Panc1 (cell line): Measurements from ENCODE around the gene ZNF888. TPM values are rescaled to one million over a fixed set of nuclear protein-coding genes. Genes with fewer than 3 reads are reported as not detected.

Source experiments
- ATAC-seq: fragments of 200-7000 bp; cut with Tn5 transposase; 2 replicates; pipeline ENCODE4 v1.9.1; 2020; ENCODE audit warnings: mild to moderate bottlenecking, moderate library complexity
- BruUV-seq: library from RNA; stranded (reverse); fragments of 400-500 nt; replicated peaks from 2 replicates; lab custom pipeline; 2021; lab: Mats Ljungman, UMichigan
- CTCF ChIA-PET: fragments of 300-600 bp; sonication (Branson Sonifier 250); formaldehyde crosslinking; loops from one replicate; lab custom pipeline; 2022; ENCODE audit warnings: antibody characterized with exemption; lab: Charles Lee
- POLR2A ChIA-PET: fragments of 300-600 bp; sonication (Branson Sonifier 250); formaldehyde crosslinking; loops from one replicate; lab custom pipeline; 2022; ENCODE audit warnings: antibody characterized with exemption; lab: Charles Lee
- DNase-seq: peaks from one replicate; pipeline ENCODE4 v3.0.0-alpha.2; 2010; ENCODE audit warnings: low read depth, low spot score
- H3K27ac ChIP-seq: 2 replicates; pipeline ENCODE4 v1.5.1; 2011; ENCODE audit warnings: mild to moderate bottlenecking, low read length, inconsistent platforms
- H3K27me3 ChIP-seq: fragments of 200-500 bp; sonication (Bioruptor generic); 2 replicates; pipeline ENCODE4 v1.6.0; 2014; ENCODE audit warnings: low read length, inconsistent platforms; ENCODE audit not compliant: control insufficient read depth, insufficient read depth
- H3K36me3 ChIP-seq: fragments of 200-500 bp; sonication (Bioruptor generic); 2 replicates; pipeline ENCODE4 v1.5.1; 2014; ENCODE audit warnings: inconsistent platforms, mild to moderate bottlenecking, low read length, moderate library complexity; ENCODE audit not compliant: control insufficient read depth, insufficient read depth
- H3K4me1 ChIP-seq: 2 replicates; pipeline ENCODE4 v1.5.1; 2011; ENCODE audit warnings: inconsistent platforms, mild to moderate bottlenecking, low read length, moderate library complexity; ENCODE audit not compliant: control insufficient read depth, insufficient read depth
- H3K4me3 ChIP-seq, 2 experiments: 2 replicates each; pipeline ENCODE4 v1.5.1; 2011 to 2012; ENCODE audit warnings: low read depth in 2 of 2, low read length in 2 of 2, mild to moderate bottlenecking in 2 of 2, inconsistent platforms in 1 of 2, moderate library complexity in 1 of 2
- H3K9me3 ChIP-seq: fragments of 200-500 bp; sonication (Bioruptor generic); 2 replicates; pipeline ENCODE4 v1.5.1; 2014; ENCODE audit warnings: low read depth, mild to moderate bottlenecking, inconsistent platforms, low read length, moderate library complexity; ENCODE audit not compliant: control insufficient read depth, insufficient read depth
- POLR2AphosphoS5 ChIP-seq: IDR thresholded peaks from 2 replicates; pipeline ENCODE4 v1.6.1; 2012; ENCODE audit warnings: mild to moderate bottlenecking, low read depth, low read length, moderate library complexity
- SIN3A ChIP-seq: IDR thresholded peaks from 2 replicates; pipeline ENCODE4 v1.6.1; 2012; ENCODE audit warnings: low read depth, mild to moderate bottlenecking, low read length, moderate library complexity, borderline replicate concordance; ENCODE audit not compliant: insufficient read depth
- TCF7L2 ChIP-seq: IDR thresholded peaks from 2 replicates; pipeline ENCODE4 v1.6.1; 2011; ENCODE audit warnings: mild to moderate bottlenecking, low read depth, low read length, inconsistent platforms
- in situ Hi-C: cut with HindIII; loops from 2 replicates; pipeline ENCODE4 v1.10.0; 2016; ENCODE audit warnings: low sequenced_read_pairs, low pct_unique_long_range_greater_than_20kb
- intact Hi-C: fragments of 100-400 bp; cut with micrococcal nuclease; formaldehyde crosslinking; loops from one replicate; pipeline ENCODE4 v1.10.0; 2022; ENCODE audit not compliant: unreplicated experiment
- total RNA-seq: library from RNA; stranded (reverse); gene quantifications from one replicate; pipeline ENCODE4 v1.2.1, GENCODE V29; 2021; ENCODE audit not compliant: unreplicated experiment
- TF ChIP-seq, protein P1 (sequence below), 2 experiments: IDR thresholded peaks; 2 replicates each; pipeline ENCODE4 v1.6.1; 2011 to 2012; ENCODE audit warnings: low read depth in 2 of 2, control low read depth in 1 of 2, low read length in 1 of 2, mild to moderate bottlenecking in 1 of 2, moderate library complexity in 1 of 2; ENCODE audit not compliant: insufficient read depth in 1 of 2
- TF ChIP-seq, protein P2 (sequence below): fragments of 450-650 bp; IDR thresholded peaks from 2 replicates; pipeline ENCODE4 v1.5.1; 2017; ENCODE audit warnings: mild to moderate bottlenecking

Gene ZNF888
- total RNA-seq, 1 experiment from 2014 or later, result 7.4 TPM

DNA sequence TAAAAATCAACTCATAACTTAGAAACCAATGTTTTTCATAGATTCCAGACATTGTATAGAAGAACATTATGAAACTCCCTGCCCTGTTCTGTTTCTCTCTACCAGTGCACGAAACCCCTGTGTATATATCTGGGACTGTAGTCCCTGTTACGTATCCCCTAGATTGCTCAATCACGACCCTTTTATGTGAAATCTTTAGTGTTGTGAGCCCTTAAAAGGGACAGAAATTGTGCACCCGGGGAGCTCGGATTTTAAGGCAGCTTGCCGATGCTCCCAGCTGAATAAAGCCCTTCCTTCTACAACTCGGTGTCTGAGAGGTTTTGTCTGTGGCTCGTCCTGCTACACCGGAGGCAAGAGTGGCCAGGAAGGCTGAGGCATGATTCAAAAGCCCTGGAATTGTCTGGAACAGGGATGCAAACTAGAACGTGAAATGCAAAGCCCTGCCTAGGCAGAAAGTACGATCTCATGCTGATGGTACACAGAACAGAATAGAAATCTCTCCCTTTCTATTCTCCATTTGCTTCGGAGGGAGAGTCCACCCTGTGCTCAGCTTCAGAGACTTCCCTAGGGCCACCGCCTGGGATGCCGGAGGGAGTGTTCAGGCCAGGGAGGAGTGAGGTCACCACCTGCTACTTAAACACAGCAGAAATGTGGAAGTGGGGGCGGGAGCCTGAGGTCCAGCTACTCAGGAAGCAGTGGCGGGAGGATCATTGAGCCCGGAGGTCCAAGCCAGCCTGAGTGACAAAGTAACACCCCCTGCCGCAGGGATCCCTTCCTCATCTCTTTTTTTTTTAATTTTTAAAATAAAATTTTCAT is 758 bp upstream of the ZNF888 start:
- POLR2A ChIA-PET, result no interaction called here
- no peak for DNase-seq

DNA sequence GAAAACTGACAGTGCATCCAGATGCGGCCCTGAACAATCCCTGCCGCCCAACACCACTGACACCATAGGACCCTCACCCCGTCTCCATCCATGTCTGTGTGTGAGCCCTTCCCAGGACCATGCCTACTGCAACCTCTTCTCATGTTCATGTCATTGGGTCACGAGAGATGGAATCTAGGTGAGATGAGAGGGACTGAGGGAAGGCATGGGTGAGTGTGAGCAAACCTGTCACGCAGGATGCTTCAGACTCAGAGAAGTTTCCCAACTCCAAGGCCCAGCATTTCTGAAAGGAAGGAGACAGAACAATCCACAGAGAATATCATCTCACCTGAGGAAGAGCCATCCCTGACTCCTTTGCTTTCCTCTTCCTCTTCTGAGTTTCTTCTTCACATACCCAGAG is 5.7 kb downstream of the ZNF888 start:
- TF ChIP-seq, protein P1, sequence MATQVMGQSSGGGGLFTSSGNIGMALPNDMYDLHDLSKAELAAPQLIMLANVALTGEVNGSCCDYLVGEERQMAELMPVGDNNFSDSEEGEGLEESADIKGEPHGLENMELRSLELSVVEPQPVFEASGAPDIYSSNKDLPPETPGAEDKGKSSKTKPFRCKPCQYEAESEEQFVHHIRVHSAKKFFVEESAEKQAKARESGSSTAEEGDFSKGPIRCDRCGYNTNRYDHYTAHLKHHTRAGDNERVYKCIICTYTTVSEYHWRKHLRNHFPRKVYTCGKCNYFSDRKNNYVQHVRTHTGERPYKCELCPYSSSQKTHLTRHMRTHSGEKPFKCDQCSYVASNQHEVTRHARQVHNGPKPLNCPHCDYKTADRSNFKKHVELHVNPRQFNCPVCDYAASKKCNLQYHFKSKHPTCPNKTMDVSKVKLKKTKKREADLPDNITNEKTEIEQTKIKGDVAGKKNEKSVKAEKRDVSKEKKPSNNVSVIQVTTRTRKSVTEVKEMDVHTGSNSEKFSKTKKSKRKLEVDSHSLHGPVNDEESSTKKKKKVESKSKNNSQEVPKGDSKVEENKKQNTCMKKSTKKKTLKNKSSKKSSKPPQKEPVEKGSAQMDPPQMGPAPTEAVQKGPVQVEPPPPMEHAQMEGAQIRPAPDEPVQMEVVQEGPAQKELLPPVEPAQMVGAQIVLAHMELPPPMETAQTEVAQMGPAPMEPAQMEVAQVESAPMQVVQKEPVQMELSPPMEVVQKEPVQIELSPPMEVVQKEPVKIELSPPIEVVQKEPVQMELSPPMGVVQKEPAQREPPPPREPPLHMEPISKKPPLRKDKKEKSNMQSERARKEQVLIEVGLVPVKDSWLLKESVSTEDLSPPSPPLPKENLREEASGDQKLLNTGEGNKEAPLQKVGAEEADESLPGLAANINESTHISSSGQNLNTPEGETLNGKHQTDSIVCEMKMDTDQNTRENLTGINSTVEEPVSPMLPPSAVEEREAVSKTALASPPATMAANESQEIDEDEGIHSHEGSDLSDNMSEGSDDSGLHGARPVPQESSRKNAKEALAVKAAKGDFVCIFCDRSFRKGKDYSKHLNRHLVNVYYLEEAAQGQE (IDR thresholded peaks at IDR 0.05; ENCODE audit: insufficient read depth in 1 of 2, low read depth in 2 of 2, low read length in 1 of 2), result no peak
- TF ChIP-seq, protein P2, sequence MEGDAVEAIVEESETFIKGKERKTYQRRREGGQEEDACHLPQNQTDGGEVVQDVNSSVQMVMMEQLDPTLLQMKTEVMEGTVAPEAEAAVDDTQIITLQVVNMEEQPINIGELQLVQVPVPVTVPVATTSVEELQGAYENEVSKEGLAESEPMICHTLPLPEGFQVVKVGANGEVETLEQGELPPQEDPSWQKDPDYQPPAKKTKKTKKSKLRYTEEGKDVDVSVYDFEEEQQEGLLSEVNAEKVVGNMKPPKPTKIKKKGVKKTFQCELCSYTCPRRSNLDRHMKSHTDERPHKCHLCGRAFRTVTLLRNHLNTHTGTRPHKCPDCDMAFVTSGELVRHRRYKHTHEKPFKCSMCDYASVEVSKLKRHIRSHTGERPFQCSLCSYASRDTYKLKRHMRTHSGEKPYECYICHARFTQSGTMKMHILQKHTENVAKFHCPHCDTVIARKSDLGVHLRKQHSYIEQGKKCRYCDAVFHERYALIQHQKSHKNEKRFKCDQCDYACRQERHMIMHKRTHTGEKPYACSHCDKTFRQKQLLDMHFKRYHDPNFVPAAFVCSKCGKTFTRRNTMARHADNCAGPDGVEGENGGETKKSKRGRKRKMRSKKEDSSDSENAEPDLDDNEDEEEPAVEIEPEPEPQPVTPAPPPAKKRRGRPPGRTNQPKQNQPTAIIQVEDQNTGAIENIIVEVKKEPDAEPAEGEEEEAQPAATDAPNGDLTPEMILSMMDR, result no peak
- no peak for TF ChIP-seq POLR2AphosphoS5
- no peak for TF ChIP-seq SIN3A
- intact Hi-C loops, result no loop called here
- Histone ChIP-seq H3K4me1 (no peaks in the 10 kb centered on the region), H3K36me3 (no peaks in the 10 kb centered on the region), H3K4me3 (no peak overlapping the region), H3K9me3 (no peaks in the 10 kb centered on the region), H3K27me3 (no peaks in the 10 kb centered on the region), H3K27ac (no peak overlapping the region)
- no peak for DNase-seq
- CTCF ChIA-PET, result no interaction called here
- no peak for ATAC-seq
- in situ Hi-C loops, result no loop called here
- BruUV-seq, result TSS peak; percentile 22
- POLR2A ChIA-PET, result interaction anchor here (0.6 kb wide), 1 partner anchor 73 kb away, joined by 3 read pairs; no protein-coding TSS in a partner anchor

More for the DNA sequence above, 758 bp upstream of the ZNF888 start:
- ATAC-seq, result peak; percentile 57
- H3K27ac ChIP-seq, result peak overlapping the region; percentile 77
- intact Hi-C loops (no loop called here), in situ Hi-C loops (no loop called here)
- CTCF ChIA-PET, result no interaction called here
- H3K4me1 ChIP-seq, result peaks cover 5% of the 10 kb centered on the region; the same call in 1 of the 2 replicates
- TF ChIP-seq, protein P1 (IDR thresholded peaks at IDR 0.05; ENCODE audit: insufficient read depth in 1 of 2, low read depth in 2 of 2, low read length in 1 of 2), result no peak
- TF ChIP-seq TCF7L2 (no peak), SIN3A (no peak), POLR2AphosphoS5 (no peak; the same call in 1 of the 2 replicates)
- TF ChIP-seq, protein P2, result no peak
- H3K9me3 ChIP-seq, result no peaks in the 10 kb centered on the region
- no peaks in the 10 kb centered on the region for H3K27me3 ChIP-seq
- peak overlapping the region; percentile 77 to 91 for H3K4me3 ChIP-seq
- H3K36me3 ChIP-seq, result peaks cover 2% of the 10 kb centered on the region; the same call in 1 of the 2 replicates
- BruUV-seq, result no TSS peak
